ENCODE data around the gene TLK1. TPM values are rescaled to one million over a fixed set of nuclear protein-coding genes. Genes with fewer than 3 reads are reported as not detected.

The TLK1 gene
- total RNA-seq, 1 donor from 2014 or later: 50.2 TPM

DNA sequence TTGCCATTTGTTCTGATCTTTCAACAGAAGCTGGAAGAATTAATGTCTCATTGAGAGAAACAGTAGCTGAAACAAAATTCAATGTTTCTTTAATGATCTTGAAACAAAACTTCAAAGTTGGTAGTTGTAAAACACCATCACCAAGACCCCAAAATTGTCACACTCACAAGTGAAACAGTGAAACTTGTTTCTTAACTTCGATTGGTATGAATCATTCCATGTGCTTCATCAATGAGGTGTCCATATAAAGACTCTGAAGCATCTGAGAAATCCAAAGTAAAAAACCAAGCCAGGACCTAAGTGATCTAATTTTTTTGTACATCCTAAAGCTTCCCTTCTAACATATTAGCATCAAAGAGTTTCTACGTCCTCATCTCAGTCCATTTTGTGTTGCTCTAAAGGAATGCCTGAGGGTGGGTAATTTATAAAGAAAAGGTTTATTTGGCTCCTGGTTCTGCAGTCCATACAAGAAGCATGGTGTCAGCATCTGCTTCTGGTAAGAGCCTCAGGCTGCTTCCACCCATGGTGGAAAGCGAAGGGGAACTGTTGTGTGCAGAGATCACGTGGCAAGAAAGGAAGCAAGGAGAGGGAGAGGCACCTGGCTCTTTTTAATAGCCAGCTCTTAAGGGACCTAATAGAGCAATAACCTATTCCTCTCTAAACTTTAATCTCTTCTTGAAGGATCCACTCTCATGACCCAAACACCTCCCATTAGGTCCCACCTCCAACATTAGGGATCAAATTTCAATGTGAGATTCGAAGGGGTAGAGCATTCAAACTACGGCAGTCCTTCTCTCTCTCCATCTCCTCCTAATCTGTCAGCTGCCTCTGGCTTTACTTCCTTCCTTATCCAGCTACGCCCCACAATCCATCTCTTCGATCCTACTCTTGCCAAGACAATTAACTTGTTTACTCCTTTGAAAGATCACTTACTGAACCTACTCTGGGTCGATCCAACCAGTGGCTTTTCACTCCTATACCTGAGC, 20.7 kb upstream of the TLK1 start:
- H2AFZ ChIP-seq (ENCODE audit: low read depth, low read length): no peak overlapping the region
- no peaks in the 10 kb centered on the region for H3K79me2 ChIP-seq (ENCODE audit: insufficient read depth, low read length)
- no peak overlapping the region for H3K27ac ChIP-seq (ENCODE audit: low read depth, low read length)
- peaks cover 8% of the 10 kb centered on the region for H3K4me1 ChIP-seq (ENCODE audit: insufficient read depth, low read length)
- FAIRE-seq (no peak), DNase-seq (ENCODE audit: low read depth) (no peak)
- no peaks in the 10 kb centered on the region for H3K36me3 ChIP-seq (ENCODE audit: insufficient read depth, low read length)
- Mint-ChIP-seq H3K4me3 (ENCODE audit: unreplicated experiment) (no peak overlapping the region), H3K27me3 (ENCODE audit: low read depth, unreplicated experiment) (peaks cover 2% of the 10 kb centered on the region), H3K4me1 (ENCODE audit: low read depth, unreplicated experiment) (peaks cover 3% of the 10 kb centered on the region), H3K36me3 (ENCODE audit: low read depth, unreplicated experiment) (no peaks in the 10 kb centered on the region), H3K27ac (ENCODE audit: unreplicated experiment) (no peak overlapping the region), H3K9me3 (ENCODE audit: unreplicated experiment) (no peaks in the 10 kb centered on the region)
- H3K27me3 ChIP-seq (ENCODE audit: insufficient read depth, low read length): no peaks in the 10 kb centered on the region
- TF ChIP-seq, protein P1, sequence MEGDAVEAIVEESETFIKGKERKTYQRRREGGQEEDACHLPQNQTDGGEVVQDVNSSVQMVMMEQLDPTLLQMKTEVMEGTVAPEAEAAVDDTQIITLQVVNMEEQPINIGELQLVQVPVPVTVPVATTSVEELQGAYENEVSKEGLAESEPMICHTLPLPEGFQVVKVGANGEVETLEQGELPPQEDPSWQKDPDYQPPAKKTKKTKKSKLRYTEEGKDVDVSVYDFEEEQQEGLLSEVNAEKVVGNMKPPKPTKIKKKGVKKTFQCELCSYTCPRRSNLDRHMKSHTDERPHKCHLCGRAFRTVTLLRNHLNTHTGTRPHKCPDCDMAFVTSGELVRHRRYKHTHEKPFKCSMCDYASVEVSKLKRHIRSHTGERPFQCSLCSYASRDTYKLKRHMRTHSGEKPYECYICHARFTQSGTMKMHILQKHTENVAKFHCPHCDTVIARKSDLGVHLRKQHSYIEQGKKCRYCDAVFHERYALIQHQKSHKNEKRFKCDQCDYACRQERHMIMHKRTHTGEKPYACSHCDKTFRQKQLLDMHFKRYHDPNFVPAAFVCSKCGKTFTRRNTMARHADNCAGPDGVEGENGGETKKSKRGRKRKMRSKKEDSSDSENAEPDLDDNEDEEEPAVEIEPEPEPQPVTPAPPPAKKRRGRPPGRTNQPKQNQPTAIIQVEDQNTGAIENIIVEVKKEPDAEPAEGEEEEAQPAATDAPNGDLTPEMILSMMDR (IDR thresholded peaks at IDR 0.05; ENCODE audit: insufficient read depth, low read depth, low read length): no peak
- no peak for TF ChIP-seq EZH2 (IDR thresholded peaks at IDR 0.05; ENCODE audit: insufficient read depth, low read length)
- H3K4me3 ChIP-seq (ENCODE audit: insufficient read depth, low read depth, low read length): no peak overlapping the region
- no peaks in the 10 kb centered on the region for H3K9me3 ChIP-seq (ENCODE audit: insufficient read depth, low read depth, low read length)
- H3K4me2 ChIP-seq (ENCODE audit: low read length): no peak overlapping the region
- no peak overlapping the region for H3K9ac ChIP-seq (ENCODE audit: low read length)
- no peaks in the 10 kb centered on the region for H4K20me1 ChIP-seq (ENCODE audit: insufficient read depth, low read length)

DNA sequence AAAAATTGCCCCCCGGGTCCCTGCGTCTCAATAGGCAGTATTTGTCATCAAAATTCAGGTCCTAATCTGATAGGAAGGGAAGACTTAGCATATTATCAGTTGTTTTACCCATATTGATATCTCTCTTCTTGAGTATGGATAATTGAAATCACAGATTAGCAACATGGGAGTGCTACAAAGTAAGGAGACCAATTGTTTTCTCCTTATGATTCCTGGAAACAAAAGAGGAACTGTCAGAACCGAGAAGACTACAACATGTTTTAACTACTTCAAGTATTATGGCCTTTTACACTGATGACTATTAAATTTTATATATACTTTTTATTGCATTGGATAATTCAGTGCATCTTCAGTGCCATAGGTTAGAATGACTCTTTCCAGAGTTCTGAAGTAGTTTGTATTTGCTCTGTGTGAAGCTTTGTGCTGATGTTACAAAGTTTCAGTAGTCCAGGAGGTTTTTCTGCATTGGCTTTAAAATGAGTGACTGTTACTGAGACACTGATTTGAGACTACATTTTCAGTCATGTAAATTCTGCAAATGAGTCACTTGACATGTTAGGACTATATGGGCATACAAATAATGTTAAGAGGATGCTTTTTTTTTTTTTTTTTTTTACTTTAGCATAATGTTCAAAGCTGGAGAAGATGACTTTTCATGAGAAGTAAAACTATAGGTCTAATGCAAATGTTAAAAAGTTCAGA, 19.7 kb upstream of the TLK1 start:
- no peaks in the 10 kb centered on the region for H3K27me3 ChIP-seq (ENCODE audit: insufficient read depth, low read length)
- H4K20me1 ChIP-seq (ENCODE audit: insufficient read depth, low read length): no peaks in the 10 kb centered on the region
- DNase-seq (ENCODE audit: low read depth) (no peak), FAIRE-seq (no peak)
- H3K36me3 ChIP-seq (ENCODE audit: insufficient read depth, low read length): no peaks in the 10 kb centered on the region
- no peak overlapping the region for H3K9ac ChIP-seq (ENCODE audit: low read length)
- Mint-ChIP-seq H3K9me3 (ENCODE audit: unreplicated experiment) (no peaks in the 10 kb centered on the region), H3K27ac (ENCODE audit: unreplicated experiment) (no peak overlapping the region), H3K36me3 (ENCODE audit: low read depth, unreplicated experiment) (no peaks in the 10 kb centered on the region), H3K4me3 (ENCODE audit: unreplicated experiment) (no peak overlapping the region), H3K4me1 (ENCODE audit: low read depth, unreplicated experiment) (peaks cover 1% of the 10 kb centered on the region), H3K27me3 (ENCODE audit: low read depth, unreplicated experiment) (peaks cover 2% of the 10 kb centered on the region)
- peaks cover 2% of the 10 kb centered on the region for H3K4me1 ChIP-seq (ENCODE audit: insufficient read depth, low read length)
- no peak overlapping the region for H3K4me3 ChIP-seq (ENCODE audit: insufficient read depth, low read depth, low read length)
- H3K4me2 ChIP-seq (ENCODE audit: low read length): no peak overlapping the region
- H3K9me3 ChIP-seq (ENCODE audit: insufficient read depth, low read depth, low read length): no peaks in the 10 kb centered on the region
- no peaks in the 10 kb centered on the region for H3K79me2 ChIP-seq (ENCODE audit: insufficient read depth, low read length)
- TF ChIP-seq, protein P1 (IDR thresholded peaks at IDR 0.05; ENCODE audit: insufficient read depth, low read depth, low read length): no peak
- TF ChIP-seq EZH2 (IDR thresholded peaks at IDR 0.05; ENCODE audit: insufficient read depth, low read length): no peak
- H2AFZ ChIP-seq (ENCODE audit: low read depth, low read length): no peak overlapping the region
- no peak overlapping the region for H3K27ac ChIP-seq (ENCODE audit: low read depth, low read length)

Measured in astrocyte (in vitro differentiated cells and primary cell).